COLO829 (cell line): ENCODE data around the gene ARPP21.
"Not testable (repeated sequence)": the region's sequence is repeated elsewhere in the genome, so short reads cannot be mapped to it uniquely, and the experiment has no call there.

Experiments used
- DNase-seq: peaks from one replicate; pipeline ENCODE4 v3.0.0; 2012; ENCODE audit warnings: low spot score

The ARPP21 gene

GRCh38 chr3:35639254-35640186 lies at the start of gene ARPP21:
Gene ARPP21, plus strand, starts transcription at chr3:35639525. Its CDS starts 42,227 bp downstream, at chr3:35681752.
- no peak for DNase-seq

GRCh38 chr3:35592589-35593295 lies 46.6 kb upstream of the ARPP21 start:
- no peak for DNase-seq

GRCh38 chr3:35594739-35595138 lies 44.6 kb upstream of the ARPP21 start:
- no peak for DNase-seq

GRCh38 chr3:35596335-35596995 lies 42.9 kb upstream of the ARPP21 start:
- DNase-seq = no peak

DNA sequence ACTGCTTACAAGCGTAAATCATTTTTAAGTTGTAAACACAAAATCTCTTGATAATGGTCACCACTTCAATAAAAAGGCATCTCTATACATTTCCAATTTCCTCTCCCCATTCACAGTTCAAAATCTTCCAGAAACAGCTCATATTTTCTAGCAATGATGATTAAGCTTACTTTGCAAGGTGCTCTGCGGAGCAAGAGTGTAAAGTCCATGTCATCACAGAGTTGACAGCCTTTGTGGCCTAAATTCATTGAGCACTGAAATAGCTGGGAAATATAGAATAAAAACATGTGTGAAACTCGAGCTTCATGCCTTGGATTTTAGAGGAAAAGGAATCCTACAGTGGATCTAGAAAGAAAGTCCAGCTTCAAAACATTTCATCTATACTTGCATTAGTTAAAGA lies 41.8 kb upstream of the ARPP21 start:
- no peak for DNase-seq

GRCh38 chr3:35598804-35599203 lies 40.5 kb upstream of the ARPP21 start:
- no peak for DNase-seq

DNA sequence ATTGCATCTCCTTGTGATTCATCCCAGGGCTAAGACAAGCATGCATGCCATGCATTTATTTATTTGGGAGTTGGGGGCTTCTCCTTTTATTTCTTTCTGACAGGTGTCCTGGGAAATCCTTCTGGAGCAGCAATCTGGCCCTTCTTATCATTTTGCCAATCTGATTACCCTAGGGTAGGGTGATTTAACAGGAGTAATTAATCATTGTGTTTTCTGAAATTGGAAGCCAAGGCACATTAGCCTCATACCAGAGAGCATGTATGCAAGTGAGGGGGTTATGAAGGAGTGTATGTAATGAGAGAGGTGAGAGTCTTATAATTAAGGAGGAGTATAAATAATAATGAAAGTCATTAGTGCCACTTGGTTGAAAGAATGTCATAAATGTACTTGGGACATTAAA lies 37.4 kb upstream of the ARPP21 start:
- no peak for DNase-seq

DNA sequence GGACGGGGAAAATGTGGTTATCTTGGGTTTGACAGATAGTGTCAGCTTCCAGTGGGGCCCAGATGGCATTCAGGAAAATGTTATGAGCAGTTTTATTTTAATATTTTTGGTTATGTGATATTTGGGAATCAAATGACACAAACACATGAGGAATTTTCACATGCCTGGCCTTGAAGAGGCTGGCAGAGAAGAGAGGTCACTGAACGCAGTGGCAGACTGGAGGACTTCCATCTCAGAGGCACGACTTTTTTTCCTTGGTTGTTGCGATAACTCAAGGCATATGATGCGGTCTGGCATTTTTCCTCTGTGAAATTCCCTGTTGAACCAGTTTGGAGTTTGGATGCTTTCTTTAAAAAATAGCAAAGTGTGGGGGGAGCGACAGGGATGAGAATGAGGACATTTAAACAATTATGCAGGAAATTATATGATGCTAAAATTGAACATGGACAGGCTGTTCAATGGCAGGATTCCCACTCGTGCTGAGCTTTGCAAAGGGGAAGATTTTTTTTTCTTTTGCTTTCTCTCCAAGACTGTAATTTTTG lies 36.9 kb upstream of the ARPP21 start:
- no peak for DNase-seq

DNA sequence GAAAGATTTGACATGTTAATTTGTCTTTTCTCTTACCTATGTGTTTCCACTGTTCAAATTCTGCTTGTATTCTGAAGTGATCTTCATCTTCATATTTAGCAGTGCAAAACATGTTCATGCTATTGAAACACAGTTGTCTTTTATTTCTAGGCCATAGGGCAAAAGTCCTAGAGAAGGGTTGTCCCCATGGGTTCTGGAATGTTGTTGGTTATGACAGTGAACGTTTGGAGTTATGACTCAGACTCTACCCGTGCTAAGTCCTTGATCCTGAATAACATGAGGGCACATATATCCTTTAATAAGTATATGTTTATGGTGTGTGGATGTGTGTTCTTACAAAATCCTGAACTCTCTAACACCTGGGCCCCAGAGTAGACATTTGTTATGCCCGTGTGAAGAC lies 23.0 kb upstream of the ARPP21 start:
- DNase-seq = no peak

DNA sequence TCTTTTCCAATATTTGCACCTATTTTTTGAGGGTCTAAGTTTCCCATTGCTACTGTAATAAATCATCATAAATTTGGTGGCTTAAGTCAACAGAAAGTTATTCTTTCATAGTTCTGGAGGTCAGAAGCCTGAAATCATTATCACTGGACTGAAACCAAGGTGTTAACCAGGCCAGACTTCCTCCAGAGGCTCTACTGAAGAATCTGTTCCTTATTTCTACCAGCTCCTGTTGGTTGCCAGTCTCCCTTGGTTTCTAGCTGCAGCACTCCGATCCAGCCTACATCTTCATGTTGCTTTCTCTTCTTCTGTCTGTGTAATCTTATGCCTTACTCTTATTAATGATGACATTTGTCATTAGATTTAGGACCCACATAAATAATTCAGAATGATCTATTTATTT lies 22.0 kb upstream of the ARPP21 start:
- DNase-seq = no peak

DNA sequence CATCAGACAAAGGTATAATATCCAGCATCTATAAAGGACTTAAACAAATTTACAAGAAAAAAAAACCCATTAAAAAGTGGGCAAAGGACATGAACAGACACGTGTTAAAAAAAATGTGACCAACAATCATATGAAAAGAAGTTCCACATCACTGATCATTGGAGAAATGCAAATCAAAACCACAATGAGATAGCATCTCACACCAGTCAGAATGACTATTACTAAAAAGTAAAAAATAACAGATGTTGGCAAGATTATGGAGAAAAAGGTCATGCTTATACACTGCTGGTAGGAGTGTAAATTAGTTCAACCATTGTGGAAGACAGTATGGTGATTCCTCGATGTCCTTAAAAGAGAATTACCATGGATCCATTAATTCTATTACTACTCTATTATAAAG lies 19.1 kb upstream of the ARPP21 start:
- not testable (repeated sequence) for DNase-seq

DNA sequence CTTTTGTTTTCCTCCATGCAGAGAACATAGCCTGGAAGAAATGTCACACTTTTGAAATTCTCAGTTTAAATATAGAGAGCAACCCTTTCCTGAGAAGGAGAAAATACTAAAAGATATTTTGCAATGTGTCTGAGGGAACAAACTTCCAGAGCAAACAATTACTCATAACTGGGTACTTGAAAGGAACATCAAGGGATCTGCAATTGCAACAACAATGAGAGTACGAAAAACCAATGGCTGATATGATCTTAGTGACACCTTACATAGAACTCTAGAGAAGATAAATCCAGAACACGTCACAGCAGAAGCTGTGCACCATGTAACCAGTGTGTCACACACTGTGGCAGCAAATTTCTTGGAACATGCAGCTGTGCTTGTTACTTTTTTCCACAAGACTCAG lies 14.6 kb upstream of the ARPP21 start:
- no peak for DNase-seq

DNA sequence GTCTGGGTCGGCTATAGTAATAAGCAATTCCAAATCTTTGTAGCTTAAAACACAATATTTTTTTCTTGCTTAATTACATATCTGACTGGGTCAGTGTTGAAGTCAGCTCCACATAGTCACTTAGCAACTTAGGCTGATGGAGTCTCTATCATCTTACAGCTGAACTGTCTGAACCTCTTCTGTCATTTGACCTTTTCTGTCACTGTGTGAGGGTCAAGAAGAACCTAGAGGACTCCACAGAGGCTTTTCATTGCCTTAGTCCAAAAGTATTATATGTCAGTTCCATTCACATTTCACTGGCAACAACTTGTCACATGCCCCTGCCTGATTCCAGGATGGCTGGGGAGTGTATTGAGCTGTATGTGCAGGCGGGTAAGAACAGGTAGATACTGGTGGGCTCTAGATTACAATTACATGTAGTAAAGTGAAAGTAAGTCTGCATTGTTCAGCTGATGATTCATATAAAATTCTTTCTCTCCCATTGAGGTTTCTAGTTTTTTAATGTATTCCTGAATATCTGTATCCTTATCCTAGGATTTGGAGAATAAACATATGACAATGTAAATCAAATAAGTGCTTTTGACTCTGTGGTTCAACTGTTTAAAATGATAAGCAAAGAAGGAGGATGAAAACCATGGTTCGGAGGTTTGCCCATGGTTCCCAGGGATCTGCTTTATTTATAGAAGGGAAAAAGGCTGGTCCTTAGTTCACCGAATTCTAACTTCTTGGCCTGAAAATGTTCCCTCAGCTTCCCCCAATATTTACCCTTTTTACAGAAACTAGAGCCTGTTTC lies 5.8 kb upstream of the ARPP21 start:
- DNase-seq = no peak

- no peak for DNase-seq
Observed at GRCh38 chr3:35635407-35635806, 3.9 kb upstream of the ARPP21 start.

DNA sequence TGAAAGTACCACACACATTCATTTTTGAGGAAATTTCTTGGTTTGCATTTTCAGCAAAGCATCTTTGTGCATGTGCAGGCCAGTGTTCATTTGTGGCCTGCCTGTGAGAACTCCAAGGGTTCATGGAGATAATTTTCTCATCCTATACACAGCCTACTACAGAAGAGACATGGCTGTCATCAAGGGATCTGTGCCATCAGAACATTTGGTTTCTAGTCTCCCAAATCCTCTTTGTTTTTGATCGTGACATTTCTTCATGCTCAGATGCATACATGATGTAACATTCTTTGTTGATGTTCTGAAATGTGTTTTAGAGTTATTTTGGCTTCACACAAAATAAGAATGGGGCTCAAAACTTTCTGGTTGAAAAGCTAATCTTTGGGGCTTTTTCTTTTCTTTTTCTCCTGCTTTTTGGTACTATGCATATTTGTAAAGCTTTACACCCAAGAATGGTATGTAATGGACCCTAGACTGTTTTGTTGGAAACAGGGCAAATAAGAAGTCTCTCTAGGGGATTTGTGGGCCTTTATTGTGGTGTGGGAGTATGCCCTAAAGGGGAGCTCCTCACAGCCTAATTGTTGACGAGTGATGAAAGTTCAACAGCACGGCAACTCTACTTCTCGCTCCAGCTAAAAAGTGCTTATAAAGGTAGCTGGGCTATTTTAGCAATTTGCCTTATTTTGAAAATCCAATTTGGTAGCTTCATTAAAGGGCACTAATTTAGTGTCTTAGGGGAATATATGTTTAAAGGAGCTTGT lies 3.2 kb upstream of the ARPP21 start:
- DNase-seq = no peak

DNA sequence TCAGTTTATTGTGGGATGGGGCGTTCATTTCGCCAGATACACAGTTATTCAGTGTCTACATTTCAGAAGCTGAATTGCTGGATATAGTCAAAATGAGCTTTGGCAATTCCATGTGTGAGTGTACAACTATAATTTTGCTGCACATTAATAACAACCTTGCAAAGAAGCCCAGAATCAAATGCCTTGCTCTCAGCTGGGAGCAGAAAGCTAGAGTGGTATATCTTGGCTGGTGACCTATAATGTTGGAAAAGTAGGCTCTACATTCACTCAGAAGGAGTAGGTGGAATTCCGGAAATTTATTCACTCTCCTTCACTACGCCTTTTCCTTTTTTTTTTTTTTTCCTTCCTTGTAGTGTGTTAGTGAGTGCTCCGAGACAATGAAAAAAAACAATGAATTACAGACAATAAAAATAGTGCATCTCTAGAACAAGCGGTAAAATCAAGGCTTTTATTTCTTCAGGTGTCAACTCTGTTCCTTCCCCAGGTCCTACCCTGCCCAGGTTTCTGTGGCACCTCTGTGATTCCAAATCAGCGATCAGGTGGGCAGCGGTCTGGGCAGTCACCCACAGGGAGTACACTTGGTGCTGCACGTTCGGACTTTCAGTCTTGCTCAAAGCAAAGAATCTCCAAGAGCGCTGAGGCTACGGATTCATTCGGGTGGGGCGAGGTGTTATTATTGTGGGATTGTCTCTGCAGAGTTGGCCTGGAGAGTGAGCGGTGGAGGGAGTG lies 910 bp upstream of the ARPP21 start:
- DNase-seq = no peak

DNA sequence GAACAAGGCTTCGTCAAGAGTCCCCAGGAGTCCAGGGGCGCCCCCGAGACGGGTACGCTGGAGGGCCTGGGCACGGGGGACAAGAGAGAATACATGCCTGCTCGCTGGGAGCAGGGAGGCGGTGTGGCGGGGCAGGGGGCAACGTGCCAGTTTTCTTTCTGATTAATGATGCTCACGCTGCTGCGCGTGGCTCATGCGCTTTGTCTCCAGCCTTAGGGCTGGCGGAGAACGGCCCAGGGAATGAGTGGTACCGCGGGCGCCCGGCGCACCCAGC lies 408 bp upstream of the ARPP21 start:
- DNase-seq = no peak

- no peak for DNase-seq
Observed at GRCh38 chr3:35640190-35641165, 1.2 kb downstream of the ARPP21 start.

GRCh38 chr3:35641331-35641730 lies 2.0 kb downstream of the ARPP21 start:
- DNase-seq = no peak
